Retinal pigment epithelial cell (primary cell): ENCODE measurements around the gene MCFD2.

Experiments used
- DNase-seq: peaks from one replicate; pipeline ENCODE4 v3.0.0-alpha.2; 2010; ENCODE audit warnings: low read depth
- H3K4me3 ChIP-seq: 2 replicates; pipeline ENCODE4 v1.5.1; 2011; ENCODE audit warnings: mild to moderate bottlenecking, low read length, control low read depth, moderate library complexity
- CTCF ChIP-seq: conservative IDR thresholded peaks from 2 replicates; pipeline ENCODE4 v1.5.1; 2011; ENCODE audit warnings: low read depth, low read length, control low read depth, inconsistent platforms

Gene MCFD2

GRCh38 chr2:46958431-46959017, 42.9 kb upstream of the MCFD2 start:
- DNase-seq: no peak

GRCh38 chr2:46956981-46957531, 41.5 kb upstream of the MCFD2 start:
- DNase-seq: no peak
- TF ChIP-seq CTCF: no peak
- H3K4me3 ChIP-seq: no peak overlapping the region

More at GRCh38 chr2:46958431-46959017, 42.9 kb upstream of the MCFD2 start:
- H3K4me3 ChIP-seq: no peak overlapping the region
- TF ChIP-seq CTCF: no peak

GRCh38 chr2:46955764-46956163, 40.2 kb upstream of the MCFD2 start:
- no peak for DNase-seq

GRCh38 chr2:46954951-46955571, 39.5 kb upstream of the MCFD2 start:
- H3K4me3 ChIP-seq: no peak overlapping the region
- DNase-seq: peak; percentile 89
- TF ChIP-seq CTCF: no peak

More at GRCh38 chr2:46955764-46956163, 40.2 kb upstream of the MCFD2 start:
- TF ChIP-seq CTCF: no peak
- H3K4me3 ChIP-seq: no peak overlapping the region

- H3K4me3 ChIP-seq: no peak overlapping the region
- TF ChIP-seq CTCF: no peak
- no peak for DNase-seq
Observed at GRCh38 chr2:46952171-46952570, 36.6 kb upstream of the MCFD2 start.

GRCh38 chr2:46951290-46952064, 35.9 kb upstream of the MCFD2 start:
- no peak overlapping the region for H3K4me3 ChIP-seq
- TF ChIP-seq CTCF: no peak
- DNase-seq: no peak
